Prostate gland (tissue), 2 donors: ENCODE measurements around the gene BFAR. TPM values are rescaled to one million over a fixed set of nuclear protein-coding genes. Genes with fewer than 3 reads are reported as not detected.

Source experiments
- DNase-seq: peaks from one replicate; pipeline ENCODE4 v3.0.0-alpha.2; 2019; ENCODE audit warnings: low spot score
- H3K27ac ChIP-seq, 2 donors: fragments of 200-600 bp; sonication (generic); 2 replicates each; pipeline ENCODE4 v1.5.1; 2017 to 2019
- H3K27me3 ChIP-seq: fragments of 200-600 bp; sonication (generic); replicated peaks from 2 replicates; pipeline ENCODE4 v1.5.1; 2019; ENCODE audit not compliant: insufficient read depth
- H3K36me3 ChIP-seq, 2 donors: fragments of 200-600 bp; sonication (generic); 1 replicate in 1 of 2; 2 replicates in 1 of 2; pipeline versions ENCODE4 v1.5.1 to v1.8.1; 2017 to 2019
- H3K4me1 ChIP-seq: fragments of 200-600 bp; sonication (generic); replicated peaks from 2 replicates; pipeline ENCODE4 v1.5.1; 2019
- H3K4me3 ChIP-seq, 2 donors: fragments of 200-600 bp; sonication (generic); 2 replicates each; pipeline ENCODE4 v1.5.1; 2017 to 2019
- H3K9me3 ChIP-seq: fragments of 200-600 bp; sonication (generic); 2 replicates; pipeline ENCODE4 v1.5.1; 2017
- CTCF ChIP-seq, 4 experiments: fragments of 200-600 bp in 2 of 4; fragments of 450-650 bp in 2 of 4; sonication (generic) in 2 of 4; IDR thresholded peaks; 1 replicate in 3 of 4; 2 replicates in 1 of 4; pipeline ENCODE4 v1.5.1; 2016 to 2019; ENCODE audit warnings: antibody characterized with exemption in 4 of 4, mild to moderate bottlenecking in 2 of 4, moderate library complexity in 2 of 4
- POLR2A ChIP-seq: fragments of 450-650 bp; IDR thresholded peaks from one replicate; pipeline ENCODE4 v1.6.1; 2016; ENCODE audit warnings: antibody characterized with exemption, mild to moderate bottlenecking
- POLR2AphosphoS5 ChIP-seq: sonication (generic); formaldehyde crosslinking; IDR thresholded peaks from one replicate; pipeline ENCODE4 v1.6.1; 2017; ENCODE audit warnings: antibody characterized with exemption
- WGBS: methylation state at CpG from one replicate; pipeline ENCODE4 v1.1.5; 2018; 5-methylcytosine and 5-hydroxymethylcytosine counted together
- intact Hi-C: fragments of 100-400 bp; cut with DNase I; formaldehyde crosslinking; loops from one replicate; pipeline ENCODE4 v1.14.2; 2022
- total RNA-seq, 2 donors: library from RNA; depleted of rRNA; stranded (reverse); fragments of >200 nt; gene quantifications; one replicate each; pipeline ENCODE4 v1.1.0, GENCODE V29; 2016

BFAR gene
- total RNA-seq = 10 to 100 TPM; 30.3 to 67.9 TPM

GRCh38 chr16:14632693-14633569 is at the start of gene BFAR:
TSS of gene BFAR (plus strand) at chr16:14632951. CDS start at chr16:14644347, 11,396 bp downstream.
- no peaks in the 10 kb centered on the region for H3K4me1 ChIP-seq
- peak within 1 kb of the TSS; percentile 67 to 83 for H3K4me3 ChIP-seq
- peak; percentile 98 for DNase-seq
- peak within 1 kb of the TSS; percentile 94 to 96 for H3K27ac ChIP-seq
- intact Hi-C loops = no loop called here
- H3K9me3 ChIP-seq = no peaks in the 10 kb centered on the region
- no peaks in the 10 kb centered on the region for H3K36me3 ChIP-seq
- WGBS = 0% methylated on average over 69 of the region's 69 CpGs
- TF ChIP-seq CTCF (IDR thresholded peaks at IDR 0.05) = peak in 1 of 4 experiments; percentile 18
- TF ChIP-seq POLR2AphosphoS5 = peak; percentile 100
- TF ChIP-seq POLR2A = peak; percentile 98
- no peaks in the 10 kb centered on the region for H3K27me3 ChIP-seq

- Histone ChIP-seq H3K27ac (no peak overlapping the region), H3K4me1 (no peaks in the 10 kb centered on the region), H3K4me3 (no peak overlapping the region), H3K27me3 (no peaks in the 10 kb centered on the region), H3K36me3 (peaks cover 0 to 6% of the 10 kb centered on the region in 2 donors), H3K9me3 (no peaks in the 10 kb centered on the region)
- intact Hi-C loops = no loop called here
- no peak for TF ChIP-seq POLR2A
- no peak for TF ChIP-seq CTCF (IDR thresholded peaks at IDR 0.05)
- no peak for TF ChIP-seq POLR2AphosphoS5
- no peak for DNase-seq
- WGBS = 96% methylated on average over 3 of the region's 3 CpGs
Measured at GRCh38 chr16:14585287-14585686, 47.5 kb upstream of the BFAR start.

GRCh38 chr16:14586637-14587305 is 46.0 kb upstream of the BFAR start:
- Histone ChIP-seq H3K36me3 (peaks cover 0 to 9% of the 10 kb centered on the region in 2 donors), H3K27ac (no peak overlapping the region), H3K27me3 (no peaks in the 10 kb centered on the region), H3K4me3 (no peak overlapping the region), H3K4me1 (no peaks in the 10 kb centered on the region), H3K9me3 (no peaks in the 10 kb centered on the region)
- 66% methylated on average over 3 of the region's 3 CpGs for WGBS
- TF ChIP-seq POLR2AphosphoS5 (no peak), CTCF (IDR thresholded peaks at IDR 0.05) (no peak), POLR2A (no peak)
- intact Hi-C loops = no loop called here
- DNase-seq = no peak

- DNase-seq = no peak
- peak in 3 of 4 experiments; percentile 40 to 59 (median 58) for TF ChIP-seq CTCF (IDR thresholded peaks at IDR 0.05)
- no peak for TF ChIP-seq POLR2A
- intact Hi-C loops = no loop called here
- peaks cover 0 to 3% of the 10 kb centered on the region in 2 donors for H3K36me3 ChIP-seq
- H3K9me3 ChIP-seq = no peaks in the 10 kb centered on the region
- H3K27ac ChIP-seq = no peak overlapping the region
- 37% methylated on average over 2 of the region's 2 CpGs for WGBS
- H3K4me1 ChIP-seq = no peaks in the 10 kb centered on the region
- no peaks in the 10 kb centered on the region for H3K27me3 ChIP-seq
- H3K4me3 ChIP-seq = no peak overlapping the region
Measured at GRCh38 chr16:14600164-14600563, 32.6 kb upstream of the BFAR start.
